ENCODE results near the gene RAP1A. TPM values are rescaled to one million over a fixed set of nuclear protein-coding genes. Genes with fewer than 3 reads are reported as not detected.

The RAP1A gene
- total RNA-seq, 1 experiment from 2014 or later, result 50.9 TPM

- TF ChIP-seq EZH2 (IDR thresholded peaks at IDR 0.05; ENCODE audit: borderline replicate concordance, low read depth, low read length, poor library complexity, severe bottlenecking) (no peak), CTCF (conservative IDR thresholded peaks at IDR 0.05; ENCODE audit: low read depth, low read length) (no peak)
- POLR2A ChIA-PET (ENCODE audit: low non-redundant PET), result no interaction called here
- H3K36me3 ChIP-seq (ENCODE audit: insufficient read depth, low read length, poor library complexity, severe bottlenecking), result no peaks in the 10 kb centered on the region
- peak overlapping the region; percentile 8 for H3K27ac ChIP-seq (ENCODE audit: low read depth, low read length, poor library complexity, severe bottlenecking)
- BruUV-seq (replicated peaks), result no TSS peak
- no peak for DNase-seq (ENCODE audit: low spot score)
- peaks cover 46% of the 10 kb centered on the region for H3K4me1 ChIP-seq (ENCODE audit: insufficient read depth, low read length, poor library complexity, severe bottlenecking)
- CTCF ChIA-PET, result no interaction called here
- no peak overlapping the region for H3K4me3 ChIP-seq (ENCODE audit: low read depth, low read length, poor library complexity, severe bottlenecking)
- H3K27me3 ChIP-seq (replicated peaks; ENCODE audit: insufficient read depth, low read depth, low read length, poor library complexity), result no peaks in the 10 kb centered on the region
- no peaks in the 10 kb centered on the region for H3K9me3 ChIP-seq (ENCODE audit: low read depth, low read length, poor library complexity, severe bottlenecking)
- intact Hi-C loops (cut with micrococcal nuclease; ENCODE audit: unreplicated experiment), result loop anchor here (1.0 kb wide), 1 partner anchor 14 kb away; no protein-coding TSS in a partner anchor
Observed at GRCh38 chr1:111733992-111734341, 114.4 kb downstream of the RAP1A start.

- POLR2A ChIA-PET (ENCODE audit: low non-redundant PET), result no interaction called here
Observed at GRCh38 chr1:111734426-111734825, 114.8 kb downstream of the RAP1A start.

GRCh38 chr1:111734856-111735255 is 115.3 kb downstream of the RAP1A start:
- Histone ChIP-seq H3K4me1 (ENCODE audit: insufficient read depth, low read length, poor library complexity, severe bottlenecking) (peaks cover 46% of the 10 kb centered on the region), H3K36me3 (ENCODE audit: insufficient read depth, low read length, poor library complexity, severe bottlenecking) (no peaks in the 10 kb centered on the region), H3K4me3 (ENCODE audit: low read depth, low read length, poor library complexity, severe bottlenecking) (no peak overlapping the region), H3K9me3 (ENCODE audit: low read depth, low read length, poor library complexity, severe bottlenecking) (no peaks in the 10 kb centered on the region), H3K27me3 (replicated peaks; ENCODE audit: insufficient read depth, low read depth, low read length, poor library complexity) (no peaks in the 10 kb centered on the region), H3K27ac (ENCODE audit: low read depth, low read length, poor library complexity, severe bottlenecking) (no peak overlapping the region)
- no peak for DNase-seq (ENCODE audit: low spot score)
- CTCF ChIA-PET, result no interaction called here
- POLR2A ChIA-PET (ENCODE audit: low non-redundant PET), result no interaction called here
- intact Hi-C loops (cut with micrococcal nuclease; ENCODE audit: unreplicated experiment), result no loop called here
- BruUV-seq (replicated peaks), result no TSS peak
- no peak for TF ChIP-seq CTCF (conservative IDR thresholded peaks at IDR 0.05; ENCODE audit: low read depth, low read length)
- TF ChIP-seq EZH2 (IDR thresholded peaks at IDR 0.05; ENCODE audit: borderline replicate concordance, low read depth, low read length, poor library complexity, severe bottlenecking), result no peak

More at GRCh38 chr1:111734426-111734825, 114.8 kb downstream of the RAP1A start:
- H3K27me3 ChIP-seq (replicated peaks; ENCODE audit: insufficient read depth, low read depth, low read length, poor library complexity), result no peaks in the 10 kb centered on the region
- H3K36me3 ChIP-seq (ENCODE audit: insufficient read depth, low read length, poor library complexity, severe bottlenecking), result no peaks in the 10 kb centered on the region
- no TSS peak for BruUV-seq (replicated peaks)
- CTCF ChIA-PET, result no interaction called here
- H3K27ac ChIP-seq (ENCODE audit: low read depth, low read length, poor library complexity, severe bottlenecking), result no peak overlapping the region
- TF ChIP-seq EZH2 (IDR thresholded peaks at IDR 0.05; ENCODE audit: borderline replicate concordance, low read depth, low read length, poor library complexity, severe bottlenecking), result no peak
- TF ChIP-seq CTCF (conservative IDR thresholded peaks at IDR 0.05; ENCODE audit: low read depth, low read length), result no peak
- no peak for DNase-seq (ENCODE audit: low spot score)
- H3K9me3 ChIP-seq (ENCODE audit: low read depth, low read length, poor library complexity, severe bottlenecking), result no peaks in the 10 kb centered on the region
- peaks cover 46% of the 10 kb centered on the region for H3K4me1 ChIP-seq (ENCODE audit: insufficient read depth, low read length, poor library complexity, severe bottlenecking)
- intact Hi-C loops (cut with micrococcal nuclease; ENCODE audit: unreplicated experiment), result no loop called here
- H3K4me3 ChIP-seq (ENCODE audit: low read depth, low read length, poor library complexity, severe bottlenecking), result no peak overlapping the region

Measured in A673 (cell line).